Epithelial cell of proximal tubule (primary cell): Measurements from ENCODE around the gene LFNG. TPM values are rescaled to one million over a fixed set of nuclear protein-coding genes. Genes with fewer than 3 reads are reported as not detected.

ENCODE experiments used
- DNase-seq: peaks from one replicate; pipeline ENCODE4 v3.0.0-alpha.2; 2011; ENCODE audit warnings: low read depth
- H3K4me3 ChIP-seq: 2 replicates; pipeline ENCODE4 v1.5.1; 2011; ENCODE audit warnings: low read depth, mild to moderate bottlenecking, low read length
- CTCF ChIP-seq: conservative IDR thresholded peaks from 2 replicates; pipeline ENCODE4 v1.5.1; 2012; ENCODE audit warnings: low read depth, mild to moderate bottlenecking, low read length
- total RNA-seq: library from RNA; depleted of rRNA; stranded (reverse); fragments of >200 nt; gene quantifications from 2 replicates; pipeline ENCODE4 v1.2.3, GENCODE V29; 2015

The LFNG gene
- total RNA-seq, 1 donor from 2014 or later, result 32.1 TPM

GRCh38 chr7:2521952-2522591, 2.5 kb downstream of the LFNG start:
- peak overlapping the region; percentile 62 for H3K4me3 ChIP-seq
- peak; percentile 16 for DNase-seq
- TF ChIP-seq CTCF, result peak; percentile 15

GRCh38 chr7:2522780-2523433, 3.3 kb downstream of the LFNG start:
- TF ChIP-seq CTCF, result no peak
- peak overlapping the region; percentile 30 for H3K4me3 ChIP-seq
- DNase-seq, result peak; percentile 22

GRCh38 chr7:2523461-2523936, 3.9 kb downstream of the LFNG start:
- no peak for TF ChIP-seq CTCF
- DNase-seq, result no peak
- peak overlapping the region; percentile 22 for H3K4me3 ChIP-seq

- no peak for DNase-seq
- peak overlapping the region; percentile 22 for H3K4me3 ChIP-seq
Measured at GRCh38 chr7:2523941-2524807, 4.6 kb downstream of the LFNG start.

GRCh38 chr7:2524808-2525657, 5.5 kb downstream of the LFNG start:
- TF ChIP-seq CTCF, result no peak
- DNase-seq, result no peak
- no peak overlapping the region for H3K4me3 ChIP-seq

More at GRCh38 chr7:2523941-2524807, 4.6 kb downstream of the LFNG start:
- no peak for TF ChIP-seq CTCF
